SIG-M5 (cell line): Measurements from ENCODE around the gene RIMBP2.

Experiments used
- DNase-seq: peaks from one replicate; lab custom pipeline; 2025; lab: John Stamatoyannopoulos, UW

The RIMBP2 gene

GRCh38 chr12:130462558-130463274 lies 253.4 kb downstream of the RIMBP2 start:
- no peak for DNase-seq

- DNase-seq: no peak
Observed at GRCh38 chr12:130461839-130462557, 254.1 kb downstream of the RIMBP2 start.

GRCh38 chr12:130461447-130461815 lies 254.7 kb downstream of the RIMBP2 start:
- no peak for DNase-seq

- DNase-seq: no peak
Observed at GRCh38 chr12:130460611-130461446, 255.3 kb downstream of the RIMBP2 start.

GRCh38 chr12:130459916-130460315 lies 256.2 kb downstream of the RIMBP2 start:
- no peak for DNase-seq

GRCh38 chr12:130458341-130458740 lies 257.8 kb downstream of the RIMBP2 start:
- DNase-seq: no peak

GRCh38 chr12:130457215-130457614 lies 258.9 kb downstream of the RIMBP2 start:
- no peak for DNase-seq

- no peak for DNase-seq
Observed at GRCh38 chr12:130456375-130457199, 259.5 kb downstream of the RIMBP2 start.

GRCh38 chr12:130455161-130455560 lies 260.9 kb downstream of the RIMBP2 start:
- DNase-seq: no peak

GRCh38 chr12:130454296-130454695 lies 261.8 kb downstream of the RIMBP2 start:
- no peak for DNase-seq

- no peak for DNase-seq
Observed at GRCh38 chr12:130452546-130452945, 263.6 kb downstream of the RIMBP2 start.

- no peak for DNase-seq
Observed at GRCh38 chr12:130451001-130451930, 264.8 kb downstream of the RIMBP2 start.

- DNase-seq: no peak
Observed at GRCh38 chr12:130449291-130449690, 266.8 kb downstream of the RIMBP2 start.

- no peak for DNase-seq
Observed at GRCh38 chr12:130448044-130448821, 267.9 kb downstream of the RIMBP2 start.

- DNase-seq: no peak
Observed at GRCh38 chr12:130447655-130447965, 268.5 kb downstream of the RIMBP2 start.

GRCh38 chr12:130446846-130447654 lies 269.0 kb downstream of the RIMBP2 start:
- no peak for DNase-seq

- DNase-seq: no peak
Observed at GRCh38 chr12:130444986-130445385, 271.1 kb downstream of the RIMBP2 start.

GRCh38 chr12:130444061-130444460 lies 272.0 kb downstream of the RIMBP2 start:
- no peak for DNase-seq
